ENCODE measurements around the gene CDHR1.

The CDHR1 gene

GRCh38 chr10:84201244-84201606 lies 6.9 kb downstream of the CDHR1 start:
- Histone ChIP-seq H2AFZ (ENCODE audit: low read depth, low read length) (peak overlapping the region; percentile 98), H3K27me3 (ENCODE audit: low read depth, low read length) (no peaks in the 10 kb centered on the region), H4K20me1 (ENCODE audit: insufficient read depth, low read length) (no peaks in the 10 kb centered on the region), H3K27ac (ENCODE audit: low read length) (no peak overlapping the region), H3K9me3 (ENCODE audit: insufficient read depth, low read length) (no peaks in the 10 kb centered on the region), H3K4me2 (ENCODE audit: low read length) (peak overlapping the region; percentile 66), H3K9ac (ENCODE audit: low read length) (peak overlapping the region; percentile 48), H3K79me2 (ENCODE audit: low read length) (no peaks in the 10 kb centered on the region), H3K36me3 (replicated peaks; ENCODE audit: low read depth, low read length) (no peaks in the 10 kb centered on the region), H3K4me1 (ENCODE audit: low read length) (peaks cover 14% of the 10 kb centered on the region), H3K4me3 (ENCODE audit: low read length) (peak overlapping the region; percentile 56)
- TF ChIP-seq CTCF (IDR thresholded peaks at IDR 0.05; ENCODE audit: low read depth, low read length) = peak; percentile 50
- no peak for TF ChIP-seq EZH2phosphoT487 (IDR thresholded peaks at IDR 0.05; ENCODE audit: low read depth)

- H4K20me1 ChIP-seq (ENCODE audit: insufficient read depth, low read length) = no peaks in the 10 kb centered on the region
- H3K79me2 ChIP-seq (ENCODE audit: low read length) = no peaks in the 10 kb centered on the region
- H3K9me3 ChIP-seq (ENCODE audit: insufficient read depth, low read length) = no peaks in the 10 kb centered on the region
- H3K27me3 ChIP-seq (ENCODE audit: low read depth, low read length) = 0 out of 2 replicates have a peak, but pooled peaks cover under 1% of the 10 kb centered on the region
- no peak overlapping the region for H3K4me3 ChIP-seq (ENCODE audit: low read length)
- H3K27ac ChIP-seq (ENCODE audit: low read length) = no peak overlapping the region
- peak overlapping the region; percentile 98; the same call in 1 of the 2 replicates for H2AFZ ChIP-seq (ENCODE audit: low read depth, low read length)
- H3K4me2 ChIP-seq (ENCODE audit: low read length) = peak overlapping the region; percentile 66
- H3K4me1 ChIP-seq (ENCODE audit: low read length) = peaks cover 14% of the 10 kb centered on the region
- no peak for TF ChIP-seq EZH2phosphoT487 (IDR thresholded peaks at IDR 0.05; ENCODE audit: low read depth)
- no peak for TF ChIP-seq CTCF (IDR thresholded peaks at IDR 0.05; ENCODE audit: low read depth, low read length)
- H3K36me3 ChIP-seq (replicated peaks; ENCODE audit: low read depth, low read length) = no peaks in the 10 kb centered on the region
- H3K9ac ChIP-seq (ENCODE audit: low read length) = peak overlapping the region; percentile 48; the same call in 1 of the 2 replicates
These were observed 7.3 kb downstream of the CDHR1 start for GRCh38 chr10:84201682-84202081.

DNA sequence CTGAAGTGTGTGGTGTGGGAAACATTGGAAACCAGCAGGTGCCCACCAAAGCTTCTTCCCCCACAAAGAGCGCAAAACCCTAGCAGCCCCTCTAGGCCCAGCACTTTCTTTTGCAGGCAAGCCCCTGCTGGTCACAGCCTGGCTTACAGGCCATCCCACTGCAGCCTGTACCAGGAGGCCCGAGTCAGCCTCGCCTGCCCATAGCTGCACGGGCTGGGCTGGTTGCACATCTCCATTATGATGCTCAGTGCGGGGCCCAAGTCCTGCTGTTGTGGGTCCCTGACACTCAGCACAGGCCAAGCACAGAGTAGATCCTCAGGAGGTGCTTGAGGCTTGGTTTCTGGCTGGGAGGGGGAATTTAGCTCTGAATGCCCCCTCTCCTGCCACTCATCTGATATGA lies 8.0 kb downstream of the CDHR1 start:
- peaks cover 14% of the 10 kb centered on the region for H3K4me1 ChIP-seq (ENCODE audit: low read length)
- H3K9me3 ChIP-seq (ENCODE audit: insufficient read depth, low read length) = no peaks in the 10 kb centered on the region

GRCh38 chr10:84204122-84204521 lies 9.8 kb downstream of the CDHR1 start:
- Histone ChIP-seq H3K9ac (ENCODE audit: low read length) (no peak overlapping the region), H3K4me2 (ENCODE audit: low read length) (no peak overlapping the region), H3K79me2 (ENCODE audit: low read length) (no peaks in the 10 kb centered on the region), H4K20me1 (ENCODE audit: insufficient read depth, low read length) (no peaks in the 10 kb centered on the region), H3K36me3 (replicated peaks; ENCODE audit: low read depth, low read length) (no peaks in the 10 kb centered on the region), H3K4me3 (ENCODE audit: low read length) (no peak overlapping the region), H3K9me3 (ENCODE audit: insufficient read depth, low read length) (no peaks in the 10 kb centered on the region), H3K27ac (ENCODE audit: low read length) (no peak overlapping the region), H3K27me3 (ENCODE audit: low read depth, low read length) (peaks cover 15% of the 10 kb centered on the region; the same call in 1 of the 2 replicates), H3K4me1 (ENCODE audit: low read length) (peaks cover 14% of the 10 kb centered on the region), H2AFZ (ENCODE audit: low read depth, low read length) (no peak overlapping the region)
- peak; percentile 46 for TF ChIP-seq CTCF (IDR thresholded peaks at IDR 0.05; ENCODE audit: low read depth, low read length)
- TF ChIP-seq EZH2phosphoT487 (IDR thresholded peaks at IDR 0.05; ENCODE audit: low read depth) = no peak

More for the DNA sequence above, 8.0 kb downstream of the CDHR1 start:
- H3K27ac ChIP-seq (ENCODE audit: low read length) = no peak overlapping the region
- peaks cover 7% of the 10 kb centered on the region; the same call in 1 of the 2 replicates for H3K27me3 ChIP-seq (ENCODE audit: low read depth, low read length)
- no peak for TF ChIP-seq CTCF (IDR thresholded peaks at IDR 0.05; ENCODE audit: low read depth, low read length)
- no peak for TF ChIP-seq EZH2phosphoT487 (IDR thresholded peaks at IDR 0.05; ENCODE audit: low read depth)
- H3K4me2 ChIP-seq (ENCODE audit: low read length) = no peak overlapping the region
- no peaks in the 10 kb centered on the region for H3K36me3 ChIP-seq (replicated peaks; ENCODE audit: low read depth, low read length)
- H2AFZ ChIP-seq (ENCODE audit: low read depth, low read length) = no peak overlapping the region
- no peaks in the 10 kb centered on the region for H3K79me2 ChIP-seq (ENCODE audit: low read length)
- no peak overlapping the region for H3K4me3 ChIP-seq (ENCODE audit: low read length)
- H4K20me1 ChIP-seq (ENCODE audit: insufficient read depth, low read length) = no peaks in the 10 kb centered on the region
- no peak overlapping the region for H3K9ac ChIP-seq (ENCODE audit: low read length)

All from OCI-LY3 (cell line).